SU-DHL-6 (cell line): ENCODE data around the gene REEP3.
"Not testable (repeated sequence)": the region's sequence is repeated elsewhere in the genome, so short reads cannot be mapped to it uniquely, and the experiment has no call there.

Experiments
- H2AFZ ChIP-seq: fragments of 200-600 bp; sonication (generic); 2 replicates; pipeline ENCODE4 v1.6.1; 2014; ENCODE audit warnings: low read depth, mild to moderate bottlenecking, moderate library complexity, mixed read lengths, antibody characterized with exemption, low read length; ENCODE audit not compliant: severe bottlenecking
- H3F3A ChIP-seq: fragments of 200-600 bp; shearing (Covaris generic); 2 replicates; pipeline ENCODE4 v1.6.0; 2016; ENCODE audit warnings: antibody characterized with exemption, mild to moderate bottlenecking; ENCODE audit not compliant: insufficient read depth
- H3K27ac ChIP-seq: fragments of 200-600 bp; sonication (generic); 2 replicates; pipeline ENCODE4 v1.5.1; 2016; ENCODE audit warnings: low read depth, mild to moderate bottlenecking, low read length, moderate library complexity, mixed read lengths
- H3K27me3 ChIP-seq: fragments of 200-600 bp; sonication (generic), shearing (Covaris generic); 2 replicates; pipeline ENCODE4 v1.6.0; 2014; ENCODE audit warnings: mild to moderate bottlenecking, low read length
- H3K36me3 ChIP-seq: fragments of 200-600 bp; sonication (generic); 2 replicates; pipeline ENCODE4 v1.6.1; 2014; ENCODE audit warnings: mild to moderate bottlenecking, low read length, mixed read lengths
- H3K4me2 ChIP-seq: fragments of 300-600, 200-600 bp; shearing (Covaris generic), sonication (generic); 2 replicates; pipeline ENCODE4 v1.6.0; 2014; ENCODE audit warnings: low read length, low read depth, mild to moderate bottlenecking; ENCODE audit not compliant: poor library complexity, severe bottlenecking
- H3K4me3 ChIP-seq: fragments of 200-600 bp; sonication (generic); 2 replicates; pipeline ENCODE4 v1.5.1; 2014; ENCODE audit warnings: antibody characterized with exemption, low read length, mild to moderate bottlenecking, mixed read lengths; ENCODE audit not compliant: insufficient read depth, poor library complexity, severe bottlenecking
- H3K79me2 ChIP-seq: fragments of 200-600 bp; sonication (generic); 2 replicates; pipeline ENCODE4 v1.6.1; 2014; ENCODE audit warnings: mild to moderate bottlenecking, low read length, moderate library complexity; ENCODE audit not compliant: insufficient read depth
- H3K9ac ChIP-seq: fragments of 200-600 bp; sonication (generic); 2 replicates; pipeline ENCODE4 v1.7.0; 2014; ENCODE audit warnings: mild to moderate bottlenecking, low read length
- H3K9me2 ChIP-seq: fragments of 200-600 bp; sonication (generic); replicated peaks from 2 replicates; pipeline ENCODE4 v1.6.1; 2014; ENCODE audit warnings: low read length; ENCODE audit not compliant: insufficient read depth
- H3K9me3 ChIP-seq: fragments of 200-600 bp; sonication (generic); 2 replicates; pipeline ENCODE4 v1.6.1; 2014; ENCODE audit warnings: low read length, mixed read lengths; ENCODE audit not compliant: insufficient read depth
- H4K20me1 ChIP-seq: fragments of 200-600 bp; sonication (generic); 2 replicates; pipeline ENCODE4 v1.6.1; 2014; ENCODE audit warnings: low read depth, mild to moderate bottlenecking, antibody characterized with exemption, low read length, moderate library complexity, mixed read lengths
- CTCF ChIP-seq: fragments of 200-600 bp; sonication (generic); IDR thresholded peaks from one replicate; pipeline ENCODE4 v1.5.1; 2017; ENCODE audit warnings: antibody characterized with exemption, mild to moderate bottlenecking, low read length, moderate library complexity; ENCODE audit not compliant: insufficient read depth, poor library complexity, severe bottlenecking
- EZH2phosphoT487 ChIP-seq: fragments of 200-600 bp; sonication (generic), shearing (Covaris generic); conservative IDR thresholded peaks from 2 replicates; pipeline ENCODE4 v1.6.1; 2018; ENCODE audit warnings: mild to moderate bottlenecking, antibody characterized with exemption, low read length, moderate library complexity, mixed read lengths

Gene REEP3

GRCh38 chr10:63664341-63664885 lies 143.2 kb downstream of the REEP3 start:
- Histone ChIP-seq H3K36me3 (no peaks in the 10 kb centered on the region), H3K79me2 (no peaks in the 10 kb centered on the region), H4K20me1 (no peaks in the 10 kb centered on the region), H3K4me2 (no peak overlapping the region), H3K27me3 (no peaks in the 10 kb centered on the region), H3K9me3 (no peaks in the 10 kb centered on the region), H3F3A (no peaks in the 10 kb centered on the region), H3K27ac (no peak overlapping the region), H3K4me3 (no peak overlapping the region), H3K9ac (no peak overlapping the region), H2AFZ (no peak overlapping the region), H3K9me2 (no peaks in the 10 kb centered on the region)
- TF ChIP-seq EZH2phosphoT487 (no peak), CTCF (no peak)

- H4K20me1 ChIP-seq, H3K27me3 ChIP-seq, H2AFZ ChIP-seq, H3K36me3 ChIP-seq, H3K9ac ChIP-seq, H3K4me2 ChIP-seq, H3K9me2 ChIP-seq, H3F3A ChIP-seq, H3K79me2 ChIP-seq, H3K4me3 ChIP-seq, H3K9me3 ChIP-seq, H3K27ac ChIP-seq: not testable (repeated sequence)
Observed at GRCh38 chr10:63665006-63665580, 143.9 kb downstream of the REEP3 start.

GRCh38 chr10:63665670-63666134 lies 144.5 kb downstream of the REEP3 start:
- no peaks in the 10 kb centered on the region for H3K79me2 ChIP-seq
- no peak overlapping the region for H3K4me3 ChIP-seq
- no peaks in the 10 kb centered on the region for H3K9me3 ChIP-seq
- H4K20me1 ChIP-seq, result no peaks in the 10 kb centered on the region
- no peaks in the 10 kb centered on the region for H3K36me3 ChIP-seq
- H2AFZ ChIP-seq, result no peak overlapping the region
- H3F3A ChIP-seq, result no peaks in the 10 kb centered on the region
- TF ChIP-seq CTCF, result no peak
- TF ChIP-seq EZH2phosphoT487, result no peak
- no peak overlapping the region for H3K4me2 ChIP-seq
- no peaks in the 10 kb centered on the region for H3K9me2 ChIP-seq
- no peak overlapping the region for H3K9ac ChIP-seq
- H3K27ac ChIP-seq, result no peak overlapping the region
- no peaks in the 10 kb centered on the region for H3K27me3 ChIP-seq

- Histone ChIP-seq H3K27ac (no peak overlapping the region), H3K36me3 (no peaks in the 10 kb centered on the region), H3K9me2 (no peaks in the 10 kb centered on the region), H3K4me3 (no peak overlapping the region), H3K27me3 (no peaks in the 10 kb centered on the region), H3K4me2 (no peak overlapping the region), H3K9ac (no peak overlapping the region), H4K20me1 (no peaks in the 10 kb centered on the region), H2AFZ (no peak overlapping the region), H3K9me3 (no peaks in the 10 kb centered on the region), H3F3A (no peaks in the 10 kb centered on the region), H3K79me2 (no peaks in the 10 kb centered on the region)
- no peak for TF ChIP-seq EZH2phosphoT487
- no peak for TF ChIP-seq CTCF
Observed at GRCh38 chr10:63666836-63667383, 145.7 kb downstream of the REEP3 start.
